ENCODE results near the gene MRPS18A. TPM values are rescaled to one million over a fixed set of nuclear protein-coding genes. Genes with fewer than 3 reads are reported as not detected.
"Not testable (repeated sequence)": the region's sequence is repeated elsewhere in the genome, so short reads cannot be mapped to it uniquely, and the experiment has no call there.

Gene MRPS18A
- total RNA-seq, 2 donors from 2014 or later, result 34.8 to 36.5 TPM

- intact Hi-C loops (cut with DNase I), result loop anchor here in 1 of 2 donors (10.0 kb wide), 1 partner anchor 187 kb away; no protein-coding TSS in a partner anchor
- DNase-seq (no peak), ATAC-seq (no peak)
Measured at GRCh38 chr6:43658161-43658560, 29.4 kb downstream of the MRPS18A start.

DNA sequence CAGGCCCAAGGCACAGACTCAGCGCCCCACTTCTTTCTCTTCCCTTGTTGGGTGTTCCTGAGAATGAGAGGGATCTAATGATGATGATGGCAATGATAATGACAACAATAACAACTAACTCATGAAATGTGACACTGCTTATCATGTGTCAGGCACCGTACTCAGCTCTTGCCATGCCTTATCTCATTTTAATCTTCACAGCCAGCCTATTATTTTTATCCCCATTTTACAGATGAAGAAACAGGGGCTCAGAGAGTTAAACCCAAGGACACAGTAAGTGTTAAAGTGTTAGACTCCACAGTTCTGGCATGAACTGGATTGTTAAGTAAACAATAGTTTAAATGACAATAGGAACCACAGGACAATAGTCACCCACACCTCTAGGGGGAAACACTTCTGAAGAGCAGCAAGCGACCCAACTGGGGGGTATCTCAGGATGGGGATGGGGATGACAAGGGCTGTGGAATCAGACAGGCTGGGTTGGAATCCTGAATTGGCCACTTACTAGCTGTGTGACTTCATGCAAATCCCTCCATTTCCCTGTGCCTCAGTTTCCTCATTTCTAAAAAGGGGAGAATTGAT lies 30.3 kb downstream of the MRPS18A start:
- intact Hi-C loops (cut with DNase I), result loop anchor here in 1 of 2 donors (10.0 kb wide), 1 partner anchor 187 kb away; no protein-coding TSS in a partner anchor
- ATAC-seq, result no peak
- no peak for DNase-seq

GRCh38 chr6:43652822-43653221 lies 34.8 kb downstream of the MRPS18A start:
- not testable (repeated sequence) for DNase-seq, ATAC-seq
- intact Hi-C loops (cut with DNase I), result loop anchor here in 1 of 2 donors (10.0 kb wide), 1 partner anchor 192 kb away; no protein-coding TSS in a partner anchor

DNA sequence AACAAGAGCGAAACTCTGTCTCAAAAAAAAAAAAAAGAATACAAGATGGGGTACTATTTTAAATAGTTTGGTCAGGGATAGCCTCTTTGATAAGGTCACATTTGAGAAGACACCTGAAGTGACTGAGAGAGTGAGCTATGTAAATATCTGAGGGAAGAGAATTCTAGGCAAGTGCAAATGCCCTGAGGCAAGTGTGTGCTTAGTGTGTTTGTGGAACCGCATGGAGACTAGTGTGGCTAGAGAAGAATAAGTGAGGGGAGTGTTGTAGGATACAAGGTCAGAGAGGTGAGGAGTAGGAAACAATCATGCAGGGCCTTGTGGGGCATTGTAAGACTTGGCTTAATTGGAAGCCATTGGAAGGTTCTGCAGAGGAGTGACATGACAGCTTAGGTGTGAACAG lies 39.3 kb downstream of the MRPS18A start:
- ATAC-seq, result no peak
- intact Hi-C loops (cut with DNase I), result no loop called here

GRCh38 chr6:43647613-43648012 lies 40.0 kb downstream of the MRPS18A start:
- DNase-seq (no peak), ATAC-seq (no peak)
- intact Hi-C loops (cut with DNase I), result no loop called here

More for the DNA sequence above, 39.3 kb downstream of the MRPS18A start:
- DNase-seq, result no peak

GRCh38 chr6:43645613-43645964 lies 42.0 kb downstream of the MRPS18A start:
- ATAC-seq, result peak in 1 of 2 donors; percentile 29
- no peak for DNase-seq
- intact Hi-C loops (cut with DNase I), result no loop called here

DNA sequence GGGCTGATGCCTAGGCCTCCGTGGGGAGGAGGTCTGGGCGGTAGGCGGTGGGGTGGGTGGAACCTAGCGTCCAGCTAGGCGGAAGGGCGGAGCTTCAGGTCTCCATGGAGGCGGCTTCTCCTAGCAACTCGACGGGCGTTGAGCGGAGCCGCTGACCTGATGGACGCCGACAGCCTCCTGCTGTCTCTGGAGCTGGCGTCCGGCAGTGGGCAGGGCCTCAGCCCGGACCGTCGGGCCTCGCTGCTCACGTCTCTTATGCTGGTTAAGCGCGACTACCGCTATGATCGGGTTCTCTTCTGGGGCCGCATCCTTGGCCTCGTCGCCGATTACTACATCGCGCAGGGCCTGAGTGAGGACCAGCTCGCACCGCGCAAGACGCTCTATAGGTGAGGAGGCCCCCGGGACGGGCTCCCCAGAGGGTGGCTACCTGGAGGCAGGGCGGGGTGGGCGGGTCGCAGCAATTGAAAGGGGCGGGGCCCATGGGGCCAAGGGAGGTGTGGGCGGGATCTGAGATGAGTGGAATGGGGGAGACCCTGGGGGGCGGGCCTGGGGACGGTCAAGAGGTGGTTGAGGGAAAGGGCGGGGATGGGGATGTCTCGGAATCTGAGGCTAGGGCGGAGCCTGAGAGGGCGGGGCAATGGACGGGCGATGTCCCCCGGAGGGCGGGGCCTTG lies 42.5 kb downstream of the MRPS18A start, which contains the start of gene RSPH9:
Gene RSPH9 (plus strand): TSS at position 97 of the 673 bp plus-strand sequence. CDS start 63 bp downstream, at position 160.
- DNase-seq, result peak; percentile 81
- intact Hi-C loops (cut with DNase I), result no loop called here
- peak; percentile 86 to 94 for ATAC-seq

DNA sequence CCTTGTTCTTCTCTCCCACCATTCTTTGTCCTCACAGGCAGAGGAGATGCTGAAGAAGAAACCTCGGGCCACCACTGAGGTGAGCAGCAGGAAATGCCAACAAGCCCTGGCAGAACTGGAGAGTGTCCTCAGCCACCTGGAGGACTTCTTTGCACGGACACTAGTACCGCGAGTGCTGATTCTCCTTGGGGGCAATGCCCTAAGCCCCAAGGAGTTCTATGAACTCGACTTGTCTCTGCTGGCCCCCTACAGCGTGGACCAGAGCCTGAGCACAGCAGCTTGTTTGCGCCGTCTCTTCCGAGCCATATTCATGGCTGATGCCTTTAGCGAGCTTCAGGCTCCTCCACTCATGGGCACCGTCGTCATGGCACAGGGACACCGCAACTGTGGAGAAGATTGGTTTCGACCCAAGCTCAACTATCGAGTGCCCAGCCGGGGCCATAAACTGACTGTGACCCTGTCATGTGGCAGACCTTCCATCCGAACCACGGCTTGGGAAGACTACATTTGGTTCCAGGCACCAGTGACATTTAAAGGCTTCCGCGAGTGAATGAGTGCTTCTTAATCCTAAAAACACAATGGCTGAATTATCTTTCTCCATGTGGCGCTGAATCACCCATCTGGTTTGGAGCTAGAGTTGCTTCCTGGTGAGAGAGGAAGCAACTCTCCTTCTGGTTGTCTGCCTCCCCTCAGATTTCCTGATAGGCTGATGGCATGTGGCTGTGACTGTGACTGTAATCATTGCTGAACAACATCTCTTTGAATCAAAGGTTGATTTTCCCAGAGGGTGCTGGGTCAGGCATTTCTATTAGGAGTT lies 47.4 kb downstream of the MRPS18A start:
- intact Hi-C loops (cut with DNase I), result no loop called here
- DNase-seq (no peak), ATAC-seq (no peak)

DNA sequence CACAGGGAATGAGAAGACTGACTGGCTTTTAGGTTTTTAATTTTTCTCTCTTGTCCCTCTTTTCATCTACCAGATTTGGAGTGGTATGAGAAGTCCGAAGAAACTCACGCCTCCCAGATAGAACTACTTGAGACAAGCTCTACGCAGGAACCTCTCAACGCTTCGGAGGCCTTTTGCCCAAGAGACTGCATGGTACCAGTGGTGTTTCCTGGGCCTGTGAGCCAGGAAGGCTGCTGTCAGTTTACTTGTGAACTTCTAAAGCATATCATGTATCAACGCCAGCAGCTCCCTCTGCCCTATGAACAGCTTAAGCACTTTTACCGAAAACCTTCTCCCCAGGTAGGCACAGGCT lies 51.3 kb downstream of the MRPS18A start:
- DNase-seq (no peak), ATAC-seq (peak; percentile 6 to 32)
- intact Hi-C loops (cut with DNase I), result no loop called here

DNA sequence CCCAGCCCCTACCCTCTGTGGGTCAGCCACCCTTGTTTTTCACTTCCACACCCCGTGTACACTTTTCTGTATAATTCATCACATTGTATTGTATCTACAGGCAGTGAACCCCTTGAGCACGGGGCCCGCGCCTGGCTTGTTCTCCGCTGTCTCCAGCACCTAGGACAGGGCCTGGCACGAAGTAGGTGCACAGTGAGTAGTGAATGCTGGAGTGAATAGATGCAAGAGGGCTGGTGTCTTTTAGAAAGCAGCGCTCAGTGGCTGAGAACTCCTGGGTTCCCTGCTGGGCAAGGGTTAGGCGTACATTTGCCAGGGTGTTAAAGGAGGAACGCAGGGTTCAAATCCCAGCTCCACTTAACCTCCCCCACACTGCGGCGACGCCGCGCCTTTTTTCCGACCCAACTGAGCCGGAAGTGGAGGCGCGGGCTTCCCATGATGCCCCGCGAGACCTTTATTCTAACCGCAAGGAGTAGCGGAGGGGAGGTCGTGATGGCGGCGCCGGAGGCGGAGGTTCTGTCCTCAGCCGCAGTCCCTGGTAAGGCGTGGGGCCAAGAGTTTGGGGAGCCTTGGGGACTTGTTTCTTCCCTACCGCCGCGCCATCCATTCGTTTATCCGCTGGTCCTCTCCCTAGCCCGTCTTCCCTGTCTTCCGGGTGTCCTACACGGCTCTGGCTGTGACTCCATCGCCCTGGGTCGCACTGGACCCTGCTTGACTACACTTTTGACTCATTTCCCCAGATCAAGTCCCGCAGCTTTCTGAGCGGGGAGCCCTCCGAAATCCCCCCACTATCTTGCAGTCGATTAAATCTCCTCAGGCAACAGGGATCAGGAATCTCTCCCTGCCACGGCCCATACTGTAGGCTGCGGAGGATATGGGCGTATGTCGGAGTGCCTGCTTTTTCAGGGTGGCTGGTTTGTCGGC lies 51.9 kb downstream of the MRPS18A start, which contains the start of gene MAD2L1BP:
Gene MAD2L1BP (plus strand): TSS at position 454 of the 921 bp plus-strand sequence. CDS start 36 bp downstream, at position 490.
- intact Hi-C loops (cut with DNase I), result no loop called here
- peak; percentile 92 to 94 for ATAC-seq
- peak; percentile 86 for DNase-seq

DNA sequence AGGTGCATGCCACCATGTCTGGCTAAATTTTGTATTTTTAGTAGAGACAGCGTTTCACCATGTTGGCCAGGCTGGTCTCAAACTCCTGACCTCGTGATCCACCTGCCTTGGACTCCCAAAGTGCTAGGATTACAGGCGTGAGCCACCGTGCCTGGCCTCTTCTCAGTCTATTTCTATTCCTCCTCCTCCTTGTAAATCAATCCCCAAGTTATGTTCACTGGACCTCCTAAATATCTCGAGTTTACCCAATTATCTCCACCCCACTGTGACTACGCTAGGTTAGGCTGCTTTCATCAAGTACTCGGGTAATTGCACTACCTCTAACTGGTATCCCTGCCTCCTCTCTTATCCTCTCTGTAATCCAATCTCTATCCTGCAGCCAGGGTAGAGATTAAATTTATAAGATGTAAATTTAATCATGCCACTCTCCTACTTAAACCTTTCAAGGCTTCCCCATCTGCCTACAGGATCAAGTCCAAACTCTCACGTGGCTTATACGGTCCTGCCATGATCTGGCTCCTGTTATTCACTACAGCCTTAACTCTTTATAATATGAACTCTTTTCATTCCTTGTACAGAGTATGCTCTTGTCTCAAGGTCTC lies 52.8 kb downstream of the MRPS18A start:
- no peak for ATAC-seq
- DNase-seq, result no peak
- intact Hi-C loops (cut with DNase I), result no loop called here

- intact Hi-C loops (cut with DNase I); DNase-seq; ATAC-seq: not testable (repeated sequence)
Measured at GRCh38 chr6:43633002-43633401, 54.6 kb downstream of the MRPS18A start.

GRCh38 chr6:43630980-43631619 lies 56.5 kb downstream of the MRPS18A start:
- intact Hi-C loops (cut with DNase I), result no loop called here
- DNase-seq (no peak), ATAC-seq (no peak)

GRCh38 chr6:43629505-43630300 lies 57.9 kb downstream of the MRPS18A start:
- peak; percentile 90 to 92 for ATAC-seq
- DNase-seq, result peak; percentile 96
- intact Hi-C loops (cut with DNase I), result no loop called here

DNA sequence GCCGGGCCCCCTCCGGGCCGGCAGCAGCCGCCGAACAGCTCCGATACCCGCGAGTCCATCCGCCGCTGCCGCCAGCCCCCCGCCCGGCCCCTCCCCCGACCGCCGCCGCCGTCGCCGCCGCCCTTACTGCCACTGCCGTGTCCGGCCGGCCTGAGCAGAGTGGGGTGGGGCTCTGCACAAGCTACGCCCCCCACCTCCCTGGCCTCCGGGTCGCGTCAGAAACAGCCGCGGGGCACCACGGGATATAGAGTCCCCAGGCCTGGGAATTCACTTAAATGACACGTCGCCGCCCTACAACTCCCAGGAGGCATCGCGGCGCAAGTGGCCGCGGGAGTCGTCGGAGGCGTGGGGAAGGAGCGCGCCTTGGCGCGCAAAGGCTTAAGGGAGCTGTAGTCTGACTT lies 58.5 kb downstream of the MRPS18A start, which contains the start of gene GTPBP2:
Gene GTPBP2 (minus strand): TSS at position 161 of the 401 bp plus-strand sequence. CDS start 102 bp downstream, at position 59.
- intact Hi-C loops (cut with DNase I), result no loop called here
- ATAC-seq (peak; percentile 95), DNase-seq (peak; percentile 99)

DNA sequence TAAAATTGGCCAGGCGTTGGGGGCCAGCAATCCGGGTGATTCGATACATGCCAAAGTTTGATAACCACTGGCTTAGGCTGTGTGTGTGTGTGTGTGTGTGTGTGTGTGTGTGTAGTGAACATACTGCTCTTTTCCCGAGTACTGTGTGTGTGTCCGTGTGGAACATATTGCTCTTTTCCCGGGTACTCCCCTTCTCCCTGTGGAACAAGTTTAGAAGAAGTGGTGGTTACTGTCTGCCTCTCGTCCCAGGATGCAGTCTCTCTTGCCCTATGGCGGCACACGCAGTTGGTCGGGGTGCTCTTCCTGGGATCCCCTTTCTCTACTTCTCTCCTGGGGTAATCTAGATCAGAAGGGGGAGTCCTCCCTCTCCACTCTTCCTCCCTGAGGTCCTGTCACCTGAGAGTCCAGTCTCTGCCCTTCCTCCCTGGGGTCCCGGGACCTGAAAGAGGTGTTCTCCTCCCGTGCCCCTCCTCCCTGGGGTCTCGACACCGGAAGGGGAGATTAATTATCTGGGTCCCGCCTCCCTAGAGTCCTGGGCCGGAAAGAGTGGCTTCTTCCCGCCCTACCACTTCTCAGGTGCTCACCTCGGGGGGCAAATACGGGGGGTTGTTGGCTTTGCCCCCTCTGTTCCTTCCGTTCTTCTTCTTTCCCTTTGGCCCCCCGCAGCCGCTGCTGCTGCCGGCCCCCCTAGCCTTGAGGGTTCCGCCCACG lies 59.0 kb downstream of the MRPS18A start:
- intact Hi-C loops (cut with DNase I), result no loop called here
- DNase-seq, result peak; percentile 60
- peak; percentile 9 to 12 for ATAC-seq

Measured in left cardiac atrium (tissue), 4 donors.